Stimulated activated CD4-positive, alpha-beta T cell treated with anti-CD3 and anti-CD28 coated beads, Interleukin-15, amount 100 ng/mL, for 1 hour (primary cell): ENCODE results near the gene NR1H3.
"Not testable (repeated sequence)": the region's sequence is repeated elsewhere in the genome, so short reads cannot be mapped to it uniquely, and the experiment has no call there.

Experiments used
- DNase-seq, 2 donors: peaks; one replicate each; pipeline ENCODE4 v3.0.0-alpha.2; 2020; ENCODE audit warnings: low read depth in 1 of 2, low spot score in 1 of 2

Gene NR1H3

DNA sequence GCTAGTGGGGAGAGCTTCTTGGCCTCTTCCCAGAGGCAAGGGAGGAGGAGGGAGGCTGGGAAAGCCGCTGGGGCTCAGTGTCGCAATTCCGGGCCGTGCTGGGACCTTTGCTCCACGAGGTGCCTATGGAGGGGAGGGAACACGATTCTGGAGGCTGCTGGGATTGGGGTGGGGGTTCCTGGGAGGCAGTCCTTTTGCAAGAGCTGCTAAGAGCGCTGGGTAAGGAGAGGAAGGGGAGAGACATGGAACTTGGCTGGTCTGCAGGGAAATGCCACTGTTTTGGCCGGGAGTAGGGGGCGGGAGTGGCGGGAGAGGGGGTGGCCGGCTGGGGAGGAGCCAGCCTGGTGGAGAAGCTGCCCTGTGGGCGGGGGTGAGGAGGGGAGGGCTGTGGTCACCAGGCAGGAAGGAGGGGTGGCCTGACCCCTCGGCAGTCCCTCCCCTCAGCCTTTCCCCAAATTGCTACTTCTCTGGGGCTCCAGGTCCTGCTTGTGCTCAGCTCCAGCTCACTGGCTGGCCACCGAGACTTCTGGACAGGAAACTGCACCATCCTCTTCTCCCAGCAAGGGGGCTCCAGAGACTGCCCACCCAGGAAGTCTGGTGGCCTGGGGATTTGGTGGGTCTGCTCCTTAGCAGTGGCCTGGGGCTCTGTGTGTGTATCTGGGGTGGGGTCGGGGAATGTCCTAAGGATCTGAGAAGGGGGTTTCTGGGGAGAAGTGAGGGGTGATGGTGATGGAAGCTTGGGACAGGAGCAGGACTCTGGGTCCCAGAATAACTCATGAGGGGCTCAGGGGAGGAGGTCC lies at the start of gene NR1H3:
Gene NR1H3, plus strand, starts transcription at position 480 of the 800 bp plus-strand sequence. CDS start 1,221 bp downstream, outside the sequence.
- no peak for DNase-seq

DNA sequence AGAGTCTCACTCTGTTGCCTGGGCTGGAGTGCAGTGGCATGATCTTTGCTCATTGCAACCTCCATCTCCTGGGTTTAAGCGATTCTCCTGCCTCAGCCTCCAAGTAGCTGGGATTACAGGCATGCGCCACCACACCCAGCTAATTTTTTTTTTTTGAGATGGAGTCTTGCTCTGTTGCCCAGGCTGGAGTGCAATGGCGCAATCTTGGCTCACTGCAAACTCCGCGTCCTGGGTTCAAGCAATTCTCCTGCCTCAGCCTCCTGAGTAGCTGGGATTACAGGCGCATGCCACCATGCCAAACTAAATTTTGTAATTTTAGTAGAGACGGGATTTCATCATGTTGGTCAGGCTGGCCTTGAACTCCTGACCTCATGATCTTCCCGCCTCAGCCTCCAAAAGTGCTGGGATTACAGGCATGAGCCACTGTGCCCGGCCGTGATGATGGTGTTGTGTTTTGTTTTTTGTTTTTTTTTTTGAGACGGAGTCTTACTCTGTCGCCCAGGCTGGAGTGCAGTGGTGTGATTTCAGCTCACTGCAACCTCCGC lies 49.7 kb upstream of the NR1H3 start:
- DNase-seq, result not testable (repeated sequence)

DNA sequence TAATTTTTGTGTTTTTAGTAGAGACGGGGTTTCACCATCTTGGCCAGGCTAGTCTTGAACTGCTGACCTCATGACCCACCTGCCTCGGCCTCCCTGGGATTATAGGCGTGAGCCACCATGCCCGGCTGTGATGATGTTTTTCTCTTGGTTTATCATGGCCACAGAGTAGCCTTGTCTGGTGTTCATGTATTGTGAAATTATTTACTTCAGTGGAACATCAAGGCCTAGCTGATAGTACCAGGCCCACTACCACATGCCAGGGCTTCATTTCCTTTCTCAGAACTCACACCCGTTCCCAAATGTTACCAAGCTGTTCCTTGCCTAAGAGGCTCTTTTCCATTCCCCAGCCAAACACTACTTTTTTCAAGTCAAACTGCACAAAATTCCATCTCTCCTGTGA lies 49.2 kb upstream of the NR1H3 start:
- DNase-seq, result no peak

DNA sequence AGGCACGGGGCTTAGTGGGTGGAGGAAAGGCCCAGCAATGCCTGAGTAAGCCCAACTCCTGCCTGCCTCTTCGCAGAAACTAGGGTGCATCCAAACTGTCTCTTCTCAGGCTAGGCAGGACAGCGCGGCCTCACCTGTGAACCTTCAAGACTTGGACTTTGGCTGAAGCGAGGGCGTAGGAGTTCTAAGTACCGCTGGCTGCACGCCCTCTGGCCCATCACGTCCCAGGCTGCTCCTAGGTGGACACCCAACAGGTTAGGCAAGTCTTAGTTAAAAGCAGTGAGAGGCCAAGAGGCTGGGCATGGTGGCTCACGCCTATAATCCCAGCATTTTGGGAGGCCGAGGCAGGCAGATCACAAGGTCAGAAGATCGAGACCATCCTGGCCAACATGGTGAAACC lies 44.9 kb upstream of the NR1H3 start:
- no peak for DNase-seq

DNA sequence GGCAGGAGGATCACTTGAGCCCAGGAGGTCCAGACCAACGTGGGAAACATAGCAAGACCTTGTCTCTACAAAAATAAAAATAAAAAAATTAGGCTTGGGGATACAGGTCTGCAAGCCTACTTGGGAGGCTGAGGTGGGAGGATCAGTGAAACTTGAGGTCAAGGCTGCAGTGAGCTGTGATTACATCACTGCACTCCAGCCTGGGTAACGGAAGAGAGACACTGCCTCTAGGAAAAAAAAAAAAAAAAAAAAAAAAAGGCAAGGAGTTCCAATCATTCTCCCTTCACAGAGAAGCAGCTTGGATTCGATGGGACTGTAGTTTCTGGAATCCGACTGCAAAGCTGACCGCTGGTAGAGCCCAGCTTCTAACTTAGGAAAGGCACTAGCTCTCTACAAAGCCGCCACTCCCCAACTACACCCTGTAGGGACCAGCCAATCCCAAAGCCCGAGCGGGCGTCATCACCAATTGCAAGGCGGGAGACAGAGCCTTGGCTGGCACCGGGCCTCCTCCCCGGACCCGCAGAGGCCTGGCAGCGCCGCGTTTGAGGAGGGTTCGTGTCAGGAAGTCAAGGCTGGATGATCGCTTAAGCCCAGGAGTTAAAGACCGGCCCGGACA lies 43.7 kb upstream of the NR1H3 start:
- DNase-seq, result peak; percentile 65 to 67

DNA sequence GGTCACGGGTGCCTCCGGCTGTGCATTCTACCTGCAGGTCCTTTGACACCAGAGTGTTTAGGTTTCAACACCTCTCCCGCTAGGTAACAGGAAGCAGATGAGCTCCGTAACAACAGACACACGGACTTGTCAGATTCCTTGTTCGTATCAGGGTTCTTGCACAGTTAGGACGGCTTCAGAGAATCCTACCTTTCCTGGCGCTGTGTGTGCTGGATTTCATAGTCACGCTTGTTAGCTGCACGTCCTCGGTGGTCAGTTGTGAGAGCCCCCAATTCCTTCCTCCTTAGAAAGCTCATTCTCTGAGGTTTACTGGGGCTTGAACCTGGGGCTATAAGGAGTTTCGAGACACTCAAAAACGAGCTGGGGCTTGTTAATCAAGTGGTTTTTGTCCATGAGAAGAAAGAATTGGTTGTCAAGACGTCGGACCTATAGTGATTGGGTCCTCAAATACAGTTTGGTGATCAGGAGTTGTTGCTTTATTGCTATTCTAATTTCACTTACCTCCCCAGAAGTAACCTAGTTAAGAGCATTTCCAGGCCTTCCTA lies 42.4 kb upstream of the NR1H3 start:
- no peak for DNase-seq

DNA sequence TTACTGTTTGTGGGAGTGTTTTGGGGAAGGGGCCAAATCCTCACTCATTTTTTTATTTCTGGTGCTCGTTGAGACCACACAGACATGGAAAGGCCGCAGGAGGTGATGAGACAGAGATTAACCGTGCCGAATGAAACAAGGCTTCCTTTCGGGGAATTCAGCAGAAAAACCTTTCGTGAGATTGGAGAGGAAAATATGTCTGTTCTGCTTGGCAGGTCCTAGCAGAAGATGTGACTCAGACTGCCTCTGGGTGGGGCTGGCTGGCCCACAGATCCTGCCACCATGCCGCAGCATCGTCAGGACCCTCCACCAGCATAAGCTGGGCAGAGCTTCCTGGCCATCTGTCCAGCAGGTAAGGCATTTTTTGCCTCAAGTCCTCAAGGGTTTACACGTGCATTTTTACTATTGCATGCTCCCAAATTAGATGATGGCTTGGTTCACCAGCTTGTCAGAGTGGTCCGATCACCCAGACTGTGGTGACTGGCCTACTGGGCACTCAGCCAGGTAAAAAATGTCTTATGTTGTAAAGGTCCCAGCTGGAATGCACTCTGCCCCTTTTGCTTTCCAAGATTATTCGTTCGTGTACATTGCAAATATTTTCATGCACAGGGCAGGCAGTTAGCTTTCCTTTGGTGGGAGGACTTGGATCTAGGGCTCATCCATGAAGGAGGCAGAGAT lies 41.5 kb upstream of the NR1H3 start:
- peak; percentile 38 to 52 for DNase-seq

DNA sequence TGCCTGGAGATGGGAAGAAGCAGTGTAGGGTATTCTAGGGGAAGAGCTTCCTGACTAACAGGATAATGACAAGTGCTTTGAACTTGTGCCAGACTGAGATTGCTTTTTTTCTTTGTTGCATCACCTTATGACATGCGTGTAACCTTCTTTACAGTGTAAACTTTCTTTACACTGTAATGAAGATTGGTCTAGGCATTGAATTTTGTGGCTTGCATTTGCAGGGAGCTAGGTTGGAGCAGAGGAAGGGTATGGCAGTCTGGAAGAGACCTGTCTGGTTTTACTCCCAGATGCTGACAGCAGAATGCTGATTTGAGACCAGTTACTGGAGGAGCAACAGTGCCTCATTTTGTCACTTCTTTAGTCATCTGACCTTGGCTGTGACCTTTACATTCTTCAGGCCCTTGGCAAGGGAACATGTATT lies 37.4 kb upstream of the NR1H3 start:
- no peak for DNase-seq

DNA sequence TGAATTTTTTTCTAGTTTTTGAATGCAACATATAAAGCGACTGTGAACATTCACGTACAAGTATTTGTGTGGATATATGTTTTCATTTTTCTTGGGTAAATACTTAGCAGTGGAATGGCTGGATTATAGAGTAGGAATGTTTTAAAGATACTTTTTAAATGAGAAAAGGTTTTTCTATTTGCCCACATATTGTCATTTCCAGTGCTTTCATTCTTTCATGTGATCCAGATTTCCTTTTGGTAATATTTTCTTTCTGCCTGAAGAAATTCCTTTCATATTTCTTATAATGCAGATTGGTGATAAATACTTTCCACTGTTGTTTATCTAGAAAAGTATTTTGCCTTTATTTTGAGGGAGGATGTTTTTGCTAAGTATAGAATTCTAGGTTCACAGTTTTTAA lies 35.1 kb upstream of the NR1H3 start:
- no peak for DNase-seq

DNA sequence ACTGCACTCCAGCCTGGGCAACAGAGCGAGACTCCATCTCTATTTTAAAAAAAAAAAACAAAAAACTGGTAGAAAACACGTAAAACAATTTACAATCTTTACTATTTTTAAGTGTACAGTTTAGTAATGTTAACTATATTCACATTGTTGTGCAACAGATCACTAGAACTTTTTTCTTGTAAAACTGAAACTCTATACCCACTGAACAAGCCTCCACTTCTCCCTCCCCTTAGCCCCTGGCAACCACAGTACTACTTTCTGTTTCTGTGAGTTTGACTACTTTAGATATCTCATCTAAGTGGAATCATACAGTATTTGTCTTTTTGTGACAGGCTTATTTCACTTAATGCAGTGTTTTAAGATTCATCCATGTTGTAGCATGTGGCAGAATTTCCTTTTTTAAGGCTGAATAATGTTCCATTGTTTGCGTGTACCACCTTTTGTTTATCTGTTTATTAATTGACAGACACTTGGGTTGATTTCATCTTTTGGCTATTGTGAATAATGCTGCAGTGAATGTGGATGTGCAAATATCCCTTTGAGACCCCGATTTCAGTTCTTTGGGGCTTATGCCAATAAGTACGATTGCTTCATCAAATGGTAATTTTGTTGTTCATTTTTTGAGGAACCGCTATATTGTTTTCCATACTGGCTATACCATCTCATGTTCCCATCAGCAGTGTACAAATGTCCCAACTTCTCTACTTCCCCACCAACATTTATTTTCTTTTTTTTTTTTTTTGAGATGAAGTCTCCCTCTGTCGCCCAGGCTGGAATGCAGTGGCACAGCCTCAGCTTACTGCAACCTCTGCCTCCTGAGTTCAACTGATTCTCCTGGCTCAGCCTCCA lies 32.0 kb upstream of the NR1H3 start:
- DNase-seq, result no peak

DNA sequence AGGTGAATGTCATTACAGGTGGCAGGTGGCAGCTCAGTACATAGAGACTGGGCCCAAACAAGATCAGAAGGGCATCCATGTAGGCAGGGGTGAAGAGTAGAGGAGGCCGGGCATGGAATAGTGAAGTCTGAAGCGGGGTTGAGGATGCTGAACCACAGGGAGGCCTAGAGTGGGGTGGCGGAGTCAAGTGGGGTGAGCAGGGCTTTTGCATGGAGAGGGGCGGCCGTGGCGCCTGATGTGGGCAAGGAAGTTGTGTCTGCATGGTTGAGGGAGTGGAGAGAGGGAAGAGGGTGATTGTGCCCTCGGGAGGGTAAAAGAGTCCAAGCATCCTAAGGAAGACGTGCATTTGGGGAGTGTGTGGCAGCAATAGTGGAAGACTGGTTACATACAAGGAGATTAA lies 28.6 kb upstream of the NR1H3 start:
- DNase-seq, result no peak

DNA sequence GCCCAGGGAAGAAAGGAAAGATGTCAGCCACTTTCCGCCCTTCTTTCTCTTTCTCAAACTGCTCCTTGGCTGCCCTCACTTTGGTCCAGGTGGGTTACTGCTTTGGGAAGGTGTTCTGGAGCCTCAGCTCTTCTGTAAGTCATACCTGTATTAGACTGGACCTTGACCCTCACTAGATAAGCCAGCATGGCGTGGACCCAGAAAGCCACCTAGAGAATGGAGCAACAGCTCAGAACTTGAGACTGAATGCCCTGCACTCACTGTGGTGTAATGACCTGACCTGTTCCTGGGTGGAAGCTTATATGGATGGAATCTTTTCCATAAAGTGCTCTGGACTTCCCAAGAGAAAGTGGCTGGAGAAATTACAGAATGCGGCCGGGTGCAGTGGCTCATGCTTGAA lies 24.7 kb upstream of the NR1H3 start:
- no peak for DNase-seq

DNA sequence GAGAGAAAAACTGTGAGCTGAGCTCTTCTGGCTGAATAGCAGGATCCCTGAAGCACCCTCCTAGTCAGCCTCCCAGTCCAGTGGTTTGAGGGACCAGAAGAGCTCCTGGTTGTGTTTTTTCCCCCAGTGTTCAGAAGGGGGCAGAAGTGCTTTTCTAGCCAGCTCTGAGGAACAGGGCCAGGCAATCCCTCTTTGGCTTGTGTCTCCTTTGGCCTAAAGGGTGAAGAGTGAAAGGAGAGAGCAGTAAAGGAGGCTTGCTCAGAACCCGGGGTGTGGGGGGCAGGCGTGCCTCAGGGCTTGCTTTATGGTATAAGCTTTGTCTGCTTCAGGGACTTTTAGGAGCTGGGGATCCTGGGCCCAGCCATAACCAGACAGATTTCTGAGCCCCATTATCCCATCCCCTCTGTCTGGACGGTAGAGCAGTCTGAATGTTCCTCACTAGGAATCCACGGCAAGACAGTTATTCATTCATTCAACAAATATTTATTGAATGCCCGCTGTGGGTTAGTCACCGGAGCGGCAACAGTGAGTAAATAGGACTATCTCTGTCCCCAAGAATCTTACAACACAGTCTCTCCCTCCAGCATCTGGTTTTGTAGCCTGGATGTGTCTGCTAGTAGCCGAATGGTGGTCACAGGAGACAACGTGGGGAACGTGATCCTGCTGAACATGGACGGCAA lies 23.7 kb upstream of the NR1H3 start:
- DNase-seq, result no peak

DNA sequence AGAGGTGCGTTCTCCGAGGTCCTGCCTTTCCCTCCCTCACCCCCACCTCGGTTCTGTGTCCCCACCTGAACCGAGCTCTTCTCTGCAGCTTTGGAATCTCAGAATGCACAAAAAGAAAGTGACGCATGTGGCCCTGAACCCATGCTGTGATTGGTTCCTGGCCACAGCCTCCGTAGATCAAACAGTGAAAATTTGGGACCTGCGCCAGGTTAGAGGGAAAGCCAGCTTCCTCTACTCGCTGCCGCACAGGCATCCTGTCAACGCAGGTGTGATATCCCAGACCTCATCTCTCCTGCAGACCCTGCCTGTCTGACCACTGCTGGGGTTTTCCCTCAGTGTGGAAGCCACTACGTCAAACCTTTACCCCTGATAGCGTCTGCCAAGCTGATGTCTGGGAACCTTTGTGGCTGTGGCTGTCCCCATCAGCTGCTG lies 23.1 kb upstream of the NR1H3 start:
- DNase-seq, result peak in 1 of 2 donors; percentile 42

DNA sequence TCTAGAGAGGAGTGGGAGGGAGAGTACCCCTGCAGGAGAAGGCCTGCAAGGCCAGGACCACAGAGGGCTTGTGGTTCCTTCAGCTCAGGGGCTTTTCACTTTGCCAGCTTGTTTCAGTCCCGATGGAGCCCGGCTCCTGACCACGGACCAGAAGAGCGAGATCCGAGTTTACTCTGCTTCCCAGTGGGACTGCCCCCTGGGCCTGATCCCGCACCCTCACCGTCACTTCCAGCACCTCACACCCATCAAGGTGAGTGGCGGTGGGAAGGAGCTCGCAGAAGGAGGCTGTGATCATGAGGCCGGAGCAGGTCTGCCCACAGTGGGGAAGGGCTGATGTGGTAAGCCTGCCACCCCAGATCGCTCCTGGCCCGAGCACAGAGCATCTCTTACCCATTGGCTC lies 22.6 kb upstream of the NR1H3 start:
- no peak for DNase-seq

DNA sequence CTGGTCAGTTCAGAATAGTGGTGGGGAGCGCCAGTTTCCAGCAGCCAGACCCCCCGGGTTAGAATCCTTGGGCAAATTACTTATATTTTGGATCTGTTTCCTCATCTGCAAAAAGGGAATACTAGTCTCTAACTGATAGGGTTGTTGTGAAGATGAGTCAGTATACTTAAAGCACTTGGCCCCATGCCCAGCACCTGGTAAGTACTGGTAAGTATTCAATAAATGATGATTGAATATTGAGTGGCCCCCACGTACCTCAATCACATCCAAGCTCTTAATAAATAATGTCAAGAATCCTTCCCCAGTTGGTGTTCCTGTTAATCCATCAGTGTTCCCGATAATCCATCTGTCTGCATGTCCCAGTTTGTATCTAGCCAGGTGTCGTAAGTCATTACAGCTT lies 21.3 kb upstream of the NR1H3 start:
- DNase-seq, result no peak

DNA sequence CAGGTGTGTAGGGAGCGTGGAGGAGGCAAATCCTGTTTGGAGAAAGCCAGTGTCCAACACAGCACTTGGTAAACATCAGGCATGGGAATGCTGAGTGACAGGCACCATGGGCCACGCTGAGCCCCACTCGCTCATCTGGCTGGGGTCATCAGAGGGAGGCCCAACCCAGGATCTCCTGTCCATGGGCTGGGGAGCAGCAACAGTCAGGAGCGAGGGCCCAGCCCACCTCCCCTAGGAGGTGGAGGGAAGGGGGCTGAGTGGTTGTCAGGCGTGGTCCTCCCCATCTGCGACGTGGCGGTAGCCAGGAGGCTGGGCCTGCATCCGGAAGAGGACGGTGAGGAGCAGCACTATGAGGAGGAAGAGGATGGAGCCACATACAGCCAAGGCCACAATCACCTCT lies 17.9 kb upstream of the NR1H3 start:
- DNase-seq, result no peak

DNA sequence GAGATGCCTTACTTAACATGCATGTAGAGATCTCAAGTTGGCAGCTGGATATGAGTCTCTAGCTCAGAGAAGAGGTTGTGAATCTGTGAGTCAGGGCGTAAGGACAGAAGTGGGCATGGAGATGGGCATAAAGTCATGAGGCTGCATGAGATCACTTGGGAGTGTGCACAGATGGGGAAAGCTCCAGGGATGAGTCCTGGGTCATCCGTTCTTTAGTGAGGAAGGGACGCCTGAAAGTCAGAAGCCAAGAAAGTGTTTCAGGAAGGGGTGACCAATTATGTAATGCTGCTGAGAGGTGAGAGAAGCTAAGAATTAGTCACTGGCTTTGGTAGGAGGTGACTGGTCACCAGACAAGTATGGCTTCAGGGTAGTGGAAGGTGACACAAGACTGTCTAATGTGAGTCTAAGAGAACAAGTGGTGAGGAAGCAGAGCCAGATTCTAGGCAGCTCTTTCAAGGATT lies 15.9 kb upstream of the NR1H3 start:
- DNase-seq, result no peak

DNA sequence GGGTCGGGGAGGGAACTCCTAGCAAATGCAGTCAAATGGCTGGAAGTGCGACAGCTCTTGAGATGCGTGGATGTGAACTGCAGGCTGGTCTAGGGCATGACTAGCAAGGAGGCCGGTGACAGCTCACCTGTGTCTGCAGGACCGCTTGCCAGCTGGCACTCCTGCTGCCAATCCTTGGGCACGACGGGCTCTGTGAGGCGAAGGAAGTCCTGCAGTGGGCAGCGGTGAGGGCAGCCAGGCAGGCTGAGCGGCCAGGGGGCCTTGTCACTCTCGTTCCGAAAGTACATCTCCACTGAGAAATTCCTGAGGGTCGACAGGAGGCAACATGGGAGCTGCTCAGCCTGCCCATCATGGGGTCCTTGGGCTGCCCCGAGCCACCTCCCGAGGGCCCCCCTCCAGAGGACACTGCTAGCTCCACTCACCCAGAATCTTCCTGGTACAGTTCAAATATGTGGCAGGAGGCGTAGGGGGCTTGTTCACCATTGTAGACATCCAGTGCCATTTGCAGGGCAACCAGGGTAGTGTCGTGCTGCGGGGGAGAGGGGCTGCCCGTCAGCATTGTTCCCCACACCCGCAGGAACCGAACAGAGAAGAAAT lies 15.1 kb upstream of the NR1H3 start:
- DNase-seq, result no peak

DNA sequence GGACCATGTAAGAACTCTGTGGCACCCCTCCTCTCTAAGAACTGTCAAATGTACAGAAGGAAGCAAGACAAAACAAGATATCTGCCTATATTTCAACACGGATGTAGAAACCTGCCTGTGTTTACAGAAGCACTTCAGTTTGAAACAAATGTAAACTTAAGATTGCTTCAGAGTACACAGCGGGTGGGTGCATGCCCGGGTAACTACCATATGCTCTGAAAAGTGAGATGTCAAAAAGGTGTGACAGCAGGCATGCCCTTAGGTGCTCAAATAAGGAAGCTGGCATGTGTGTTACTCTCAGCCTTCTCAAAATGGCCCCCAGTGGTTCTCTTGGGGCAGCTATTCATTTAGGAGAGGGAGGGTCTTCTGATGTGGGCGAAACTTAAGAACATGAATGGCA lies 14.3 kb upstream of the NR1H3 start:
- no peak for DNase-seq
